Progenitor cell of endocrine pancreas (in vitro differentiated cells): Measurements from ENCODE around the gene C1orf141. TPM values are rescaled to one million over a fixed set of nuclear protein-coding genes. Genes with fewer than 3 reads are reported as not detected.
"Not testable (repeated sequence)": the region's sequence is repeated elsewhere in the genome, so short reads cannot be mapped to it uniquely, and the experiment has no call there.

Experiments used
- DNase-seq: peaks from one replicate; pipeline ENCODE4 v3.0.0; 2021; ENCODE audit warnings: low spot score; ENCODE audit not compliant: unreplicated experiment
- H3K27ac Mint-ChIP-seq: 2 replicates; pipeline ENCODE4 v1.8.0; 2021; ENCODE audit warnings: mild to moderate bottlenecking, moderate library complexity, mixed read lengths
- H3K27me3 Mint-ChIP-seq: 2 replicates; pipeline ENCODE4 v1.8.0; 2021; ENCODE audit warnings: mixed read lengths
- H3K36me3 Mint-ChIP-seq: 2 replicates; pipeline ENCODE4 v1.8.0; 2022; ENCODE audit warnings: mixed read lengths; ENCODE audit not compliant: insufficient read depth
- H3K4me1 Mint-ChIP-seq: 2 replicates; pipeline ENCODE4 v1.8.0; 2021; ENCODE audit warnings: low read depth, mixed read lengths
- H3K4me3 Mint-ChIP-seq: 2 replicates; pipeline ENCODE4 v1.8.0; 2021; ENCODE audit warnings: low read depth, mild to moderate bottlenecking, moderate library complexity, mixed read lengths
- H3K9me3 Mint-ChIP-seq: 2 replicates; pipeline ENCODE4 v1.8.0; 2021; ENCODE audit warnings: low read depth, mixed read lengths
- total RNA-seq: library from RNA; stranded (reverse); gene quantifications from 2 replicates; pipeline ENCODE4 v1.2.1, GENCODE V29; 2021
- TF ChIP-seq, protein P1 (sequence below): fragments of 200-600 bp; sonication (generic); IDR thresholded peaks from one replicate; pipeline ENCODE4 v1.5.0; 2021; ENCODE audit warnings: antibody characterized with exemption, mild to moderate bottlenecking; ENCODE audit not compliant: unreplicated experiment

The C1orf141 gene
- total RNA-seq, 1 donor from 2014 or later, result not detected

GRCh38 chr1:67149179-67149770, 14.5 kb upstream of the C1orf141 start:
- Mint-ChIP-seq H3K9me3 (no peaks in the 10 kb centered on the region), H3K27ac (no peak overlapping the region), H3K36me3 (no peaks in the 10 kb centered on the region), H3K4me1 (peaks cover 2% of the 10 kb centered on the region), H3K27me3 (peaks cover 38% of the 10 kb centered on the region), H3K4me3 (no peak overlapping the region)
- DNase-seq, result peak; percentile 29
- TF ChIP-seq, protein P1, sequence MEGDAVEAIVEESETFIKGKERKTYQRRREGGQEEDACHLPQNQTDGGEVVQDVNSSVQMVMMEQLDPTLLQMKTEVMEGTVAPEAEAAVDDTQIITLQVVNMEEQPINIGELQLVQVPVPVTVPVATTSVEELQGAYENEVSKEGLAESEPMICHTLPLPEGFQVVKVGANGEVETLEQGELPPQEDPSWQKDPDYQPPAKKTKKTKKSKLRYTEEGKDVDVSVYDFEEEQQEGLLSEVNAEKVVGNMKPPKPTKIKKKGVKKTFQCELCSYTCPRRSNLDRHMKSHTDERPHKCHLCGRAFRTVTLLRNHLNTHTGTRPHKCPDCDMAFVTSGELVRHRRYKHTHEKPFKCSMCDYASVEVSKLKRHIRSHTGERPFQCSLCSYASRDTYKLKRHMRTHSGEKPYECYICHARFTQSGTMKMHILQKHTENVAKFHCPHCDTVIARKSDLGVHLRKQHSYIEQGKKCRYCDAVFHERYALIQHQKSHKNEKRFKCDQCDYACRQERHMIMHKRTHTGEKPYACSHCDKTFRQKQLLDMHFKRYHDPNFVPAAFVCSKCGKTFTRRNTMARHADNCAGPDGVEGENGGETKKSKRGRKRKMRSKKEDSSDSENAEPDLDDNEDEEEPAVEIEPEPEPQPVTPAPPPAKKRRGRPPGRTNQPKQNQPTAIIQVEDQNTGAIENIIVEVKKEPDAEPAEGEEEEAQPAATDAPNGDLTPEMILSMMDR, result peak; percentile 78

DNA sequence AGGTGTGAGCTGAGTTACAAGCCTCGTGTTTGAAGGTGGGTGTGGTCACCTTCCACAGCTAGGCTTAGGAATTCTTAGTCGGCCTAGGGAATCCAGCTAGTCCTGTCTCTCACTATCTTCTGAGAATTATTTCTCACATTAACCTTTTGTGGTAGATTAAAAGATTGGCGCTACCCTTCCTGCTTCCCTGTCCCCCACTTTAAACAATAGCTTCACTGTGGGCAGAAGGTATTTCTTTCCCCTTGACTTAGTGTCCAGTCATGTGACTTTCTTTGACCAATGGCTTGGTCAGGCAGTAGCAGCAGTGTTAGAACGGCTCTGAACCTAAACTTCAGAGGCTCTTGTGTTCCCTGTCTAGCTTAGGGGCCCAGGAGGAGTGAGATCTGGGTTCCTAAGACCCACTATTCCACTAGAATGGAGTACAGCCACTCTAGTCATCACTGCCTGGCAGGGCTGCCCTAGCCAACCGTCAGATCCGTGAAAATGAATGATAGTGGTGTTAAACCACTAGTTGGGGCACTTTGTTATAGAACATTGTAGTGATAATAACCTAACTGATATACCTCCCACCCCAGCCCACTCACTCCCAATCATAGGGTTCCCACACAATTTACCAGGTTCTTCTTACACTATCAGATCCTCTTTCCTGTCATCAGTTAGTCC, 13.9 kb upstream of the C1orf141 start:
- H3K36me3 Mint-ChIP-seq, result no peaks in the 10 kb centered on the region
- no peaks in the 10 kb centered on the region for H3K9me3 Mint-ChIP-seq
- H3K27me3 Mint-ChIP-seq, result peaks cover 34% of the 10 kb centered on the region
- H3K4me3 Mint-ChIP-seq, result no peak overlapping the region
- H3K4me1 Mint-ChIP-seq, result peaks cover 2% of the 10 kb centered on the region
- DNase-seq, result no peak
- TF ChIP-seq, protein P1, result no peak
- no peak overlapping the region for H3K27ac Mint-ChIP-seq

GRCh38 chr1:67147973-67148372, 13.2 kb upstream of the C1orf141 start:
- not testable (repeated sequence) for H3K4me1 Mint-ChIP-seq, H3K9me3 Mint-ChIP-seq, H3K36me3 Mint-ChIP-seq, H3K27ac Mint-ChIP-seq, DNase-seq, H3K4me3 Mint-ChIP-seq
- peaks cover 28% of the 10 kb centered on the region for H3K27me3 Mint-ChIP-seq

- Mint-ChIP-seq H3K36me3 (no peaks in the 10 kb centered on the region), H3K9me3 (no peaks in the 10 kb centered on the region), H3K27me3 (peaks cover 14% of the 10 kb centered on the region), H3K4me3 (no peak overlapping the region), H3K27ac (no peak overlapping the region), H3K4me1 (peaks cover 12% of the 10 kb centered on the region)
- TF ChIP-seq, protein P1, result no peak
- DNase-seq, result no peak
Measured at GRCh38 chr1:67146539-67146938, 11.8 kb upstream of the C1orf141 start.

- peaks cover 10% of the 10 kb centered on the region for H3K27me3 Mint-ChIP-seq
- TF ChIP-seq, protein P1, result no peak
- H3K4me1 Mint-ChIP-seq, result peaks cover 12% of the 10 kb centered on the region
- no peak for DNase-seq
- no peak overlapping the region for H3K27ac Mint-ChIP-seq
- no peaks in the 10 kb centered on the region for H3K36me3 Mint-ChIP-seq
- H3K4me3 Mint-ChIP-seq, result no peak overlapping the region
- no peaks in the 10 kb centered on the region for H3K9me3 Mint-ChIP-seq
Measured at GRCh38 chr1:67146101-67146500, 11.3 kb upstream of the C1orf141 start.

DNA sequence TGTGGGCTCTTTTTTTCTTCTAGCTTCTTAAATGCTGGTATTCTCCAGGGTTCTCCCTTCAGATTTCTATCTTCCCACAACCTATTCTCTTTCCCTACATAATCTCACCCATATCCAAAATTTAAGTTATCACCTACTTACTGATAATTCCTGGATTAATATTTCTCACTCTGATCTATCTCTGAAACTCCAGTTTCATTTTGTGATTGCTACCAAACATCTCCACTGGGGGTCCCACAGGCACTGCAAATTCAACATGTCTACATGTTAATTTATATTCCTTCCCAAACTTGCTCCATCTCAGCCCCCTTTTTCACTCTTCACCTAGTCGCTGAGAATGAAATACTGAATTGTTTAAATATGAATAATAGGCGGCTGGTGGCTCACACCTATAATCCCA, 9.9 kb upstream of the C1orf141 start:
- H3K9me3 Mint-ChIP-seq, result no peaks in the 10 kb centered on the region
- no peak for DNase-seq
- no peak overlapping the region for H3K27ac Mint-ChIP-seq
- TF ChIP-seq, protein P1, result peak; percentile 37
- H3K4me1 Mint-ChIP-seq, result peaks cover 15% of the 10 kb centered on the region
- no peak overlapping the region for H3K4me3 Mint-ChIP-seq
- H3K27me3 Mint-ChIP-seq, result no peaks in the 10 kb centered on the region
- H3K36me3 Mint-ChIP-seq, result no peaks in the 10 kb centered on the region
